WTC11 (cell line): ENCODE data around the gene HRNR. TPM values are rescaled to one million over a fixed set of nuclear protein-coding genes. Genes with fewer than 3 reads are reported as not detected.

Experiments
- ATAC-seq: fragments of 200-7000 bp; cut with Tn5 transposase; 2 replicates; pipeline ENCODE4 v1.10.0; 2021; ENCODE audit warnings: mild to moderate bottlenecking, moderate library complexity
- CTCF ChIA-PET: fragments of 300-600 bp; sonication (Branson Sonifier 250); formaldehyde crosslinking; loops from one replicate; lab custom pipeline; 2021; ENCODE audit warnings: antibody characterized with exemption; lab: Charles Lee
- POLR2A ChIA-PET: fragments of 350-600 bp; sonication (Branson Sonifier 250); formaldehyde crosslinking; loops from one replicate; lab custom pipeline; 2021; ENCODE audit warnings: antibody characterized with exemption; lab: Charles Lee
- DNase-seq: peaks from one replicate; pipeline ENCODE4 v3.0.0; 2021; ENCODE audit warnings: low spot score
- H3K27ac Mint-ChIP-seq: 2 replicates; pipeline ENCODE4 v1.8.0; 2021; ENCODE audit warnings: mixed read lengths
- H3K27me3 Mint-ChIP-seq: 2 replicates; pipeline ENCODE4 v1.8.0; 2021; ENCODE audit warnings: low read depth, mild to moderate bottlenecking, moderate library complexity, mixed read lengths
- H3K36me3 Mint-ChIP-seq: 2 replicates; pipeline ENCODE4 v1.8.0; 2021; ENCODE audit warnings: mixed read lengths
- H3K4me1 Mint-ChIP-seq: 2 replicates; pipeline ENCODE4 v1.8.0; 2022; ENCODE audit warnings: mixed read lengths
- H3K4me3 Mint-ChIP-seq: 2 replicates; pipeline ENCODE4 v1.8.0; 2021; ENCODE audit warnings: mild to moderate bottlenecking, moderate library complexity, mixed read lengths
- H3K9me3 Mint-ChIP-seq: 2 replicates; pipeline ENCODE4 v1.8.0; 2021; ENCODE audit warnings: mixed read lengths
- ARID4B ChIP-seq: sonication (generic); formaldehyde crosslinking; IDR thresholded peaks from 2 replicates; pipeline ENCODE4 v1.8.0; 2023; ENCODE audit warnings: missing genetic modification reagents, mild to moderate bottlenecking, borderline replicate concordance
- ATF2 ChIP-seq: sonication (generic); formaldehyde crosslinking; IDR thresholded peaks from 2 replicates; pipeline ENCODE4 v1.8.1; 2022; ENCODE audit warnings: low read depth, missing genetic modification reagents, borderline replicate concordance
- E2F5 ChIP-seq: sonication (generic); formaldehyde crosslinking; IDR thresholded peaks from 2 replicates; pipeline ENCODE4 v1.8.1; 2022; ENCODE audit warnings: mild to moderate bottlenecking, moderate library complexity, missing genetic modification reagents
- GRHL2 ChIP-seq: fragments of 250-450 bp; sonication (Bioruptor Pico); IDR thresholded peaks from 2 replicates; pipeline ENCODE4 v1.8.0; 2022; ENCODE audit warnings: mild to moderate bottlenecking, moderate library complexity; ENCODE audit not compliant: insufficient replicate concordance, severe bottlenecking
- HMGA2 ChIP-seq: fragments of 250-450 bp; sonication (Bioruptor Pico); IDR thresholded peaks from 2 replicates; pipeline ENCODE4 v1.4.0; 2021; ENCODE audit warnings: mild to moderate bottlenecking, moderate library complexity
- JUN ChIP-seq: sonication (generic); formaldehyde crosslinking; IDR thresholded peaks from 2 replicates; pipeline ENCODE4 v1.8.0; 2023; ENCODE audit warnings: mild to moderate bottlenecking, missing genetic modification reagents
- MAX ChIP-seq: sonication (generic); formaldehyde crosslinking; IDR thresholded peaks from 2 replicates; pipeline ENCODE4 v1.8.0; 2022; ENCODE audit warnings: mild to moderate bottlenecking, missing genetic modification reagents
- NR2C2 ChIP-seq: sonication (generic); formaldehyde crosslinking; IDR thresholded peaks from 2 replicates; pipeline ENCODE4 v1.8.0; 2022; ENCODE audit warnings: mild to moderate bottlenecking, missing genetic modification reagents
- OVOL2 ChIP-seq: fragments of 250-450 bp; sonication (Bioruptor Pico); IDR thresholded peaks from 2 replicates; pipeline ENCODE4 v1.9.0; 2021; ENCODE audit warnings: mild to moderate bottlenecking, borderline replicate concordance
- PRDM15 ChIP-seq: sonication (generic); formaldehyde crosslinking; IDR thresholded peaks from 2 replicates; pipeline ENCODE4 v1.8.0; 2022; ENCODE audit warnings: missing genetic modification reagents
- PREB ChIP-seq: sonication (generic); formaldehyde crosslinking; IDR thresholded peaks from 2 replicates; pipeline ENCODE4 v1.8.1; 2022; ENCODE audit warnings: mild to moderate bottlenecking, missing genetic modification reagents, moderate library complexity, borderline replicate concordance
- PRRX2 ChIP-seq: fragments of 250-450 bp; sonication (Bioruptor Pico); IDR thresholded peaks from 2 replicates; pipeline ENCODE4 v1.8.0; 2021; ENCODE audit warnings: mild to moderate bottlenecking
- SMAD3 ChIP-seq: sonication (generic); formaldehyde crosslinking; IDR thresholded peaks from 2 replicates; pipeline ENCODE4 v1.8.0; 2022; ENCODE audit warnings: missing genetic modification reagents, mild to moderate bottlenecking, borderline replicate concordance
- SMAD4 ChIP-seq: sonication (generic); formaldehyde crosslinking; IDR thresholded peaks from 2 replicates; pipeline ENCODE4 v1.8.0; 2022; ENCODE audit warnings: mild to moderate bottlenecking, missing genetic modification reagents
- SOX15 ChIP-seq: fragments of 250-450 bp; sonication (Bioruptor Pico); IDR thresholded peaks from 2 replicates; pipeline ENCODE4 v1.9.0; 2021; ENCODE audit warnings: mild to moderate bottlenecking
- SP1 ChIP-seq: sonication (generic); formaldehyde crosslinking; conservative IDR thresholded peaks from 2 replicates; pipeline ENCODE4 v1.8.1; 2022; ENCODE audit warnings: missing genetic modification reagents
- ZMAT4 ChIP-seq: fragments of 250-450 bp; sonication (Bioruptor Pico); IDR thresholded peaks from 2 replicates; pipeline ENCODE4 v1.9.0; 2021; ENCODE audit warnings: mild to moderate bottlenecking
- ZNF219 ChIP-seq: sonication (generic); formaldehyde crosslinking; IDR thresholded peaks from 2 replicates; pipeline ENCODE4 v1.8.0; 2023; ENCODE audit warnings: missing genetic modification reagents, mild to moderate bottlenecking, borderline replicate concordance
- ZNF671 ChIP-seq: fragments of 250-450 bp; sonication (Bioruptor Pico); IDR thresholded peaks from 2 replicates; pipeline ENCODE4 v1.8.0; 2021; ENCODE audit warnings: mild to moderate bottlenecking
- ZSCAN18 ChIP-seq: fragments of 250-450 bp; sonication (Bioruptor Pico); IDR thresholded peaks from 2 replicates; pipeline ENCODE4 v2.1.2; 2022; ENCODE audit warnings: mild to moderate bottlenecking, moderate library complexity
- total RNA-seq: library from RNA; stranded (reverse); gene quantifications from 3 replicates; pipeline ENCODE4 v1.2.3, GENCODE V29; 2021

The HRNR gene
- total RNA-seq, 1 experiment from 2014 or later: not detected

GRCh38 chr1:152228831-152229230, 4.8 kb upstream of the HRNR start (continued):
- TF ChIP-seq NR2C2 (CRISPR knock-in tag): no peak
- no peak for TF ChIP-seq PRDM15
- no peak for TF ChIP-seq SOX15 (CRISPR knock-in tag)

- peaks cover 3% of the 10 kb centered on the region; the same call in 1 of the 2 replicates for H3K27me3 Mint-ChIP-seq
- peaks cover 53% of the 10 kb centered on the region for H3K36me3 Mint-ChIP-seq
- H3K4me1 Mint-ChIP-seq: no peaks in the 10 kb centered on the region
- no peak for ATAC-seq
- CTCF ChIA-PET: no interaction called here
- H3K4me3 Mint-ChIP-seq: no peak overlapping the region
- peaks cover 89% of the 10 kb centered on the region for H3K9me3 Mint-ChIP-seq
- no peak overlapping the region for H3K27ac Mint-ChIP-seq
- TF ChIP-seq JUN (no peak), E2F5 (CRISPR knock-in tag) (no peak), SP1 (no peak), ZNF671 (CRISPR knock-in tag) (no peak), ZSCAN18 (CRISPR knock-in tag) (no peak), ARID4B (CRISPR knock-in tag) (no peak), PRRX2 (CRISPR knock-in tag) (no peak), HMGA2 (CRISPR knock-in tag) (no peak), ZNF219 (CRISPR knock-in tag) (no peak), ATF2 (CRISPR knock-in tag) (no peak), OVOL2 (CRISPR knock-in tag) (no peak), GRHL2 (CRISPR knock-in tag) (no peak), SMAD4 (CRISPR knock-in tag) (no peak), PREB (CRISPR knock-in tag) (no peak), MAX (CRISPR knock-in tag) (no peak), ZMAT4 (no peak), SMAD3 (CRISPR knock-in tag) (no peak)
- TF ChIP-seq, all 79 proteins: peak for 0
- POLR2A ChIA-PET: no interaction called here
- DNase-seq: no peak
Observed at GRCh38 chr1:152227310-152227928, 3.4 kb upstream of the HRNR start.
